DMS153 (cell line): ENCODE measurements around the gene SULT1B1.

Experiments used
- DNase-seq: peaks from one replicate; lab custom pipeline; 2025; lab: John Stamatoyannopoulos, UW

SULT1B1 gene

DNA sequence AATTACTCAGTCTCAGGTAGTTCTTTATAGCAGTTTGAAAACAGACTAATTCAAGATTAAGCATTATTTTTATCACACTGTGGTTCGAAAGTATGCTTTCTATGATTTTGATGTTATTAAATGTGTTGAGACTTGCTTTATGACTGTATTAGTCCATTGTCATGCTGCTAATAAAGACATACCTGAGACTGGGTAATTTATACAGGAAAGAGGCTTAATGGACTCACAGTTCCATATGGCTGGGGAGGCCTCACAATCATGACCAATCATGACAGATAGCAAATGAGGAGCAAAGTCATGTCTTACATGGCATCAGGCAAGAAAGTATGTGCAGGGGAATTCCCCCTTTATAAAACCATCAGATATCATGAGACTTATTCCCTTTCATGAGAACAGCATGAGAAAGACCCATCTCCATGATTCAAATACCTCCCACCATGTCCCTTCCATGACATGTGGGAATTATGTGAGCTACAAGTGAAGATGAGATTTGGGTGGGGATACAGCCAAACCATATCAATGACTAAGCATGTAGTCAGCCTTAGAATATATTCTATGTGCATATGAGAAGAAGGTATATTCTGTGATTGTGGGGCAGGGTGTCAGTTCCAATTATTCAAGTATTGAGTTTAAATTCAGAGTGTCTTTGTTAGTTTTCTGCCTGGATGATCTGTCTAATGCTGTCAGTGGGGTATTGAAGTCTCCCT is 62.7 kb downstream of the SULT1B1 start:
- DNase-seq, result no peak

DNA sequence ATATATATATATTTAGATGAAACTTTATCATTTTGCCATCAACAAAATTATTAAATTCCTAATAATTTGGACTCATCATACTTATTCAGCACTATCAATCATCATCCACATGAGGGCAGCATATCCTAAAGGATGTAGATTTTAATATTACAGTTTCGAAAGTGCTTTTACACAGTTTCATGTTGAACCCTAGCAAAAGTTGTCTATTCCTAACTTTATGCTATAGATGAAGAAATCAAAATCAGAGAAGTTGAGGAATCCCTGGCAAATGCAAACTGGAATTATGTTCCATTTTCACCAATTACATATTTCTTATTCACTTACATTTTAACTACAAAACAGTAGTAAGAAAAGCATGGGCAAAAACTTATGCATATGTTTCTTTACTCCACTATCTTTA is 70.8 kb downstream of the SULT1B1 start:
- DNase-seq, result no peak

DNA sequence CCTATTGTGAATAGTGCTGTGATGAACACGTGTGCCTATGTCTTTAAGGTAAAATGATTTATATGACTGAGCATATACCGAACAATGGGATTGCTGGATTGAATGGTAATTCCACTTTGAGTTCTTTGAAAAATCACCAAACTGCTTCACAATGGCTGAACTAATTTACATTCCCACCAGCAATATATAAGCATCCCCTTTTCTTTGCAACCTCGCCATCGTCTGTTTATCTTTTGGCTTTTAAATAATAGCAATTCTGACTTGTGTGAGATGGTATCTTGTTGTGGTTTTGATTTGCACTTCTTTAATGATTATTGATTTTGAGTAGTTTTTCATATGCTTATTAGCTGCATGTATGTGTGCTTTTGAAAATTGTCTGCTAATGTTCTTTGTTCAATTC is 75.6 kb downstream of the SULT1B1 start:
- DNase-seq, result no peak
